ENCODE data around the gene HOXB3.

Gene HOXB3

GRCh38 chr17:48555258-48556228, 34.5 kb downstream of the HOXB3 start:
- DNase-seq (ENCODE audit: low read depth), result no peak
- no peak overlapping the region for H3K4me3 ChIP-seq (ENCODE audit: low read depth, low read length)
- TF ChIP-seq CTCF (conservative IDR thresholded peaks at IDR 0.05; ENCODE audit: low read depth, low read length), result no peak

DNA sequence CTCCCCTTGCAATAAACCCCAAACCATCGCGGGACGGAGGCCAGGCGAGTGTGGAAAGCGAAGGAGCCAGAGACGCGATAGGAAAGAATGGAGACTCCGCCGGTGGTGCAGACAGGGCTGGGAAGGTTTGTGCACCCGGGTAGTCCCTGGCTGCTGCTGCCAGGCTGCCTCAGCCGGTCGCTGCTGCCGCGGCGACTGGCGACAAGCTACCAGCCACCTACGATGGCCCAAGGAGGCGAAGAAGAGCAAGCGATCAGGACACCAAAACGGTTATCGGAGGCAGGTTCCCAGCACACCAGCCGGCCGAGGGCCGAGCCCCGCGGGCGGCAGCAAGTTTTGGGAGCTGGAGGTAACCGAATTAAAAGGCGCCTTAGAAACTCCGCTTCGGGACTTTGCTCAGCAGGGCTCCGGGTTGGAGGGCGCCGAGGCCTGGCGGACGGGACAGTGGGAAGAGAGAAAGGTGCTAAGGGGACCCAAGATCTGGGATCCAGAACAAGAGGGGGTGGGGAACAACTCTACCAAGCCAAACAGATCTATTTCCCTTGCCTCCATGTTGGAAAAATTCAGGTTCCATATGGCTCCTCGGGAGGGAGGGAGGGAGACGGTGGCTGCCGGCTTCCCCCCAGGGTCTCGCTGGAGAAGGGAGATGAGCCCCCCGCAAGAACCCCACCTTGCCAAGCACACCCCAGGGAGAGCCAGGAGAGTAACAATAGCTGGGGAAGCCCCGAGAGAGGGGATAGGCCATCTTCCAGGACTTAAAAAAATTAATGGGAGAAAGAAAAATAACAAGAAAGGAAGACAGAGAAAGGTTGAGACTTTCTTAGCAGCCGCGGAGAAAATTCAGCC, 35.4 kb downstream of the HOXB3 start:
- H3K4me3 ChIP-seq (ENCODE audit: low read depth, low read length), result no peak overlapping the region
- no peak for TF ChIP-seq CTCF (conservative IDR thresholded peaks at IDR 0.05; ENCODE audit: low read depth, low read length)
- DNase-seq (ENCODE audit: low read depth), result no peak

DNA sequence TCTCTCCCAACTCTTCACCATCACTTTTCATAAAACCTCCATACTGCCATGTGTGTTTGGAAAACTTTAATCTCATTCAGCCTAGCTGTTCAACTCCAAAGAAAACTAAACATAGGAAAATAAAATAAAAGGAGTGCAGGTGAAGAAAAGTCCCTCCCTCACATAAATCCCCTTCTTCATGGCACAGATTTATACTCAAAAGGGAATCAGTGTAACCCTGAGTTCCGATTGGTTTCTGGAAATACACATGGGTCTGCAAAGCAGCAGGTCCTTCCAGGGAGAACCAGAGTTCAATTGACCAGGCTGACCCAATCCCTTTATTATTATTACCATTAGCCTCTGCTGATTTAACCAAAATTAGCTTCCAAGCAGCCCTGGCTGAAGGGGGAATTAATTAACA, 36.2 kb downstream of the HOXB3 start:
- DNase-seq (ENCODE audit: low read depth), result no peak
- no peak overlapping the region for H3K4me3 ChIP-seq (ENCODE audit: low read depth, low read length)
- TF ChIP-seq CTCF (conservative IDR thresholded peaks at IDR 0.05; ENCODE audit: low read depth, low read length), result no peak

DNA sequence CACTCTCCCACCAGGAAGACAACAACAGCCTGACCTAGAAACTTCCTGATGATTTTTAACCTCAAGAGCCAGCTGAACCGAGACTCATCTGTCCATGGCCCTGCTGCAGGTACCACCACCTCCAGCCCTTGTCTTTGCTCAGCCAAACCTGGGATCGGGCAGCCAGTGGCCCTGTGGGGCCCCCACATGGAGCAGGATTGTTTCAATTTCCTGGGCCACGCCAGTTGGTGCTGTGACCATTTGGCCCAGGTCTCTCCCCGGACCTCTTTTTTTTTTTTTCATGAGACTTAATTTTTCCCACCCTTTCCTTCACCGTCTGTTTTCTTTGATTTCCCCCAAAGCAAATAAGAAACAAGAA, 36.9 kb downstream of the HOXB3 start:
- no peak for DNase-seq (ENCODE audit: low read depth)
- no peak overlapping the region for H3K4me3 ChIP-seq (ENCODE audit: low read depth, low read length)
- no peak for TF ChIP-seq CTCF (conservative IDR thresholded peaks at IDR 0.05; ENCODE audit: low read depth, low read length)

GRCh38 chr17:48552466-48553189, 37.4 kb downstream of the HOXB3 start:
- no peak for DNase-seq (ENCODE audit: low read depth)
- no peak for TF ChIP-seq CTCF (conservative IDR thresholded peaks at IDR 0.05; ENCODE audit: low read depth, low read length)
- no peak overlapping the region for H3K4me3 ChIP-seq (ENCODE audit: low read depth, low read length)

DNA sequence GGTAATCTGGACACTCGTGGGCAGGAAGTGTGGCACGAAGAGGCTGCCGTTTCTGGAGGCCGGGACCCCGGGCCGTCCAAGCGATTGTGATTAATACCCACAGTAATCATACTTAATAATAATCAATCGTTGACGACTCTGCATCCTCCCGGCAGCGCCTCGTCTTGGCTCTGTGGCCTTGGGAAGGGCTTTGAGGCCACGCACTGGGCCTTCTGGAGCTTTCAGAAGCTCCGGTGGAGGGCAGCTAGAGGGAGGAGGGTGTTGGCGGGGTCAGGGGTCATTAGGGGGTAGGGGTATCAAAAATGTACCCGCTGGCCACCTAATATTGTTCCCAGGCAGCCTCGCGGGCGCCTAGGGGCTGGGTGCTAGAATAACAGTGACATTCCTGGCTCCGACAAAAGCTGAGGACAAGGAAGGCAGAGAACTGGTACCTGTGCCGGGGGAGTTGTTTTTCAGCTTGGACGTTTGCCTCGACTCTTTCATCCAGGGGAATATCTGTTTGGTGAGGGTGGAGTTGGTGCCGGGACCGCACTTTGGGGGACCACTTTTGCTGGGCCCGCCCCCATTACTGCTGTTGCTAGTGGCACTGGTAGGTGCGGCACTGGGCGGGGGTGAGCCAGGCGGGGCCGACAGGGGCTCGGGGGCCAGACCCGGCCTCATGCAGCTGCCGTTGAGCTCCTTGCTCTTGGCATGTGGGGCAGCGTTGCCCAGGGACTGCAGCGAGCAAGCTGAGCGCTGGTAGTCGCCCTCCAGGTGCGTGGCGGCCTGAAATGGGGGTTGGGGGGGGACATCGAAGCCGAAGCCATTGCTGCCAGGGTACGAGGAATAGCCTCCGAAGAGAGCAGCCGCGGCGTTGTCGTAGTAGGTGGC, 38.2 kb downstream of the HOXB3 start:
- TF ChIP-seq CTCF (conservative IDR thresholded peaks at IDR 0.05; ENCODE audit: low read depth, low read length), result no peak
- no peak for DNase-seq (ENCODE audit: low read depth)
- no peak overlapping the region for H3K4me3 ChIP-seq (ENCODE audit: low read depth, low read length)
